Right lobe of liver (tissue), 4 donors: ENCODE data around the gene RPL4.

Source experiments
- POLR2A ChIP-seq: fragments of 450-650 bp; IDR thresholded peaks from one replicate; pipeline ENCODE4 v1.6.1; 2017; ENCODE audit warnings: antibody characterized with exemption, mild to moderate bottlenecking
- TF ChIP-seq, protein P1 (sequence below), 4 donors: fragments of 200-600 bp in 3 of 4; fragments of 450-650 bp in 1 of 4; IDR thresholded peaks; one replicate each; pipeline versions ENCODE4 v1.5.1 to v1.8.0; 2016 to 2022; ENCODE audit warnings: antibody characterized with exemption in 4 of 4, mild to moderate bottlenecking in 2 of 4
- donor health status: DM: no; HTN: no; CAD: no.
- donor health status: DM: no; HTN: no; CAD: no.
- donor health status: DM: no; HTN: yes; CAD: no.

DNA sequence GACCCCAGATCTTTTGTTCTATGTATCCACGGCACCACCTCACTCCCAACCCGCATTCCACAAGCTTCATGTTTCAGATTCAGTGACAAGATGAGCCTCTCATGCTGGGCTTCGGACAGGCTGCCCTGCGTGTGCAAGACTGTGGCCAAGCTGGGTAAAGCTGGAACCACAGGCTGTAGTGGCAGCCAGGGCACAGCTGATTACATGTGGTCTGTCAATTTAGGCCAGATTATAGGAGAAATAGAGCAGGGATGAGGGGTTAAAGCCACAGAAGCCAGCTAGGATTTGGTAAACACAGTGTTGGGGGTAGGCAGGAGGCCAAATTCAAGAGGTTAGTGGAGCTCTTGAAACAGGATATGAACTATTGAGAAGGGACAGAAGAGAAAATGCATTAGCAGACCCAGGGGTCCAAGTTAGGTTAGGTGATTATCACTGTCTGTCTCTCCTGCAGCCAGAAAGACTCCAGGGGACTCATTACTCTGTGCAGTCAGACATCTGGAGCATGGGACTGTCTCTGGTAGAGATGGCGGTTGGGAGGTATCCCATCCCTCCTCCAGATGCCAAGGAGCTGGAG is 20.0 kb downstream of the RPL4 start:
- TF ChIP-seq POLR2A = no peak
- TF ChIP-seq, protein P1, sequence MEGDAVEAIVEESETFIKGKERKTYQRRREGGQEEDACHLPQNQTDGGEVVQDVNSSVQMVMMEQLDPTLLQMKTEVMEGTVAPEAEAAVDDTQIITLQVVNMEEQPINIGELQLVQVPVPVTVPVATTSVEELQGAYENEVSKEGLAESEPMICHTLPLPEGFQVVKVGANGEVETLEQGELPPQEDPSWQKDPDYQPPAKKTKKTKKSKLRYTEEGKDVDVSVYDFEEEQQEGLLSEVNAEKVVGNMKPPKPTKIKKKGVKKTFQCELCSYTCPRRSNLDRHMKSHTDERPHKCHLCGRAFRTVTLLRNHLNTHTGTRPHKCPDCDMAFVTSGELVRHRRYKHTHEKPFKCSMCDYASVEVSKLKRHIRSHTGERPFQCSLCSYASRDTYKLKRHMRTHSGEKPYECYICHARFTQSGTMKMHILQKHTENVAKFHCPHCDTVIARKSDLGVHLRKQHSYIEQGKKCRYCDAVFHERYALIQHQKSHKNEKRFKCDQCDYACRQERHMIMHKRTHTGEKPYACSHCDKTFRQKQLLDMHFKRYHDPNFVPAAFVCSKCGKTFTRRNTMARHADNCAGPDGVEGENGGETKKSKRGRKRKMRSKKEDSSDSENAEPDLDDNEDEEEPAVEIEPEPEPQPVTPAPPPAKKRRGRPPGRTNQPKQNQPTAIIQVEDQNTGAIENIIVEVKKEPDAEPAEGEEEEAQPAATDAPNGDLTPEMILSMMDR (IDR thresholded peaks at IDR 0.05) = no peak
